Heart right ventricle (tissue), 16 donors: ENCODE data around the gene ITGAE. TPM values are rescaled to one million over a fixed set of nuclear protein-coding genes. Genes with fewer than 3 reads are reported as not detected.

Experiments
- ATAC-seq, 8 donors: fragments of 200-7000 bp; cut with Tn5 transposase; one replicate each; pipeline ENCODE4 v1.9.1; 2020; ENCODE audit warnings: mild to moderate bottlenecking in 8 of 8, moderate library complexity in 8 of 8, moderate number of reproducible peaks in 1 of 8
- DNase-seq, 2 donors: peaks; one replicate each; pipeline ENCODE4 v3.0.0-alpha.2; 2020
- H3K27ac ChIP-seq, 10 donors: fragments of 200-600 bp; sonication (generic) in 2 of 10; one replicate each; pipeline versions ENCODE4 v1.5.0 to v1.8.0; 2020 to 2022; ENCODE audit warnings: mild to moderate bottlenecking in 3 of 10
- H3K27me3 ChIP-seq, 7 donors: fragments of 200-600 bp; one replicate each; pipeline ENCODE4 v1.8.0; 2021 to 2022; ENCODE audit warnings: mild to moderate bottlenecking in 2 of 7
- H3K36me3 ChIP-seq, 9 donors: fragments of 200-600 bp; sonication (generic) in 1 of 9; one replicate each; pipeline versions ENCODE4 v1.5.0 to v1.8.0; 2020 to 2022; ENCODE audit warnings: mild to moderate bottlenecking in 2 of 9
- H3K4me1 ChIP-seq, 9 donors: fragments of 200-600 bp; sonication (generic) in 1 of 9; one replicate each; pipeline versions ENCODE4 v1.5.0 to v1.8.0; 2020 to 2022; ENCODE audit warnings: mild to moderate bottlenecking in 4 of 9
- H3K4me3 ChIP-seq, 10 donors: fragments of 200-600 bp; sonication (generic) in 2 of 10; one replicate each; pipeline versions ENCODE4 v1.5.0 to v1.8.0; 2020 to 2022; ENCODE audit warnings: mild to moderate bottlenecking in 7 of 10, moderate library complexity in 2 of 10
- H3K9me3 ChIP-seq, 11 donors: fragments of 200-600 bp in 10 of 11; sonication (generic) in 2 of 11; one replicate each; pipeline versions ENCODE4 v1.5.0 to v1.8.0; 2013 to 2022; ENCODE audit warnings: mild to moderate bottlenecking in 2 of 11, control low read depth in 1 of 11, moderate library complexity in 1 of 11
- CTCF ChIP-seq, 9 donors: fragments of 200-600 bp; sonication (generic) in 2 of 9; IDR thresholded peaks; one replicate each; pipeline versions ENCODE4 v1.5.0 to v1.8.0; 2021 to 2022; ENCODE audit warnings: antibody characterized with exemption in 9 of 9, mild to moderate bottlenecking in 5 of 9, moderate library complexity in 1 of 9
- WGBS, 2 donors: extraction: QIAGEN DNeasy Blood & Tissue Kit; methylation state at CpG; one replicate each; pipeline ENCODE4 v1.1.7; 2013; ENCODE audit warnings: inconsistent platforms in 1 of 2; 5-methylcytosine and 5-hydroxymethylcytosine counted together
- intact Hi-C, 10 donors: fragments of 100-400 bp; cut with DNase I; formaldehyde crosslinking; loops; one replicate each; pipeline versions ENCODE4 v1.11.1 to v1.14.2; 2022
- polyA plus RNA-seq, 2 donors: library from polyadenylated mRNA; stranded (reverse); fragments of 200-250 nt; gene quantifications; one replicate each; pipeline ENCODE4 v1.2.3, GENCODE V29; 2013
- total RNA-seq, 10 donors: library from RNA; stranded (reverse); fragmentation: NEBNext Ultra II Directional in 3 of 10; extraction: Animal tissue kit (Norgen Biotek cat#: 25700) in 3 of 10; gene quantifications; one replicate each; pipeline versions ENCODE4 v1.2.1 to v1.2.4, GENCODE V29; 2021 to 2023
- donor health status: Arrhythmogenic right ventricular cardiomyopathy.
- donor health status: ischemic (EF 13 %, LVEDD 7.1; RV severe dilation, severe dysfunction).
- donor health status: healthy with polysubstance abuse.
- donor health status: DM: no; HTN: yes; CAD: no.
- donor health status: DM: no; HTN: no; CAD: no.
- donor health status: ischemic (EF 25% LVEDD 6.9; RV normal size, moderate dysfunction).
- donor health status: ischemic (EF 25% LVEDD 5.7; RV mildly dilated, moderate dysfunction).
- donor health status: healthy.
- donor health status: DM: yes; HTN: yes; CAD: no.
- donor health status: Ischemic cardiomyopathy.
- donor health status: ischemic (EF 35%, LVEDD 5.7; RV mildly dilated, moderate dysfunction).
- donor health status: nonischemic (EF 11% LVEDD 7.7; RV severe dilation, severe dysfunction).
- donor health status: DM: yes; HTN: yes; CAD: no.
- donor health status: PGD.
- donor health status: ischemic (EF 29% LVEDD 5.4; RV normal size, mild dysfunction).
- donor health status: nonischemic (EF 23%, LVEDD 6.1; RV moderate dilation, normal function).

Gene ITGAE
- total and polyA plus RNA-seq, 12 donors = 14.0 to 35.4 (median 16.8) TPM

- H3K27me3 ChIP-seq = peaks cover 0 to 25% (median 18%) of the 10 kb centered on the region in 7 donors
- H3K27ac ChIP-seq = no peak overlapping the region
- TF ChIP-seq CTCF (IDR thresholded peaks at IDR 0.05) = no peak
- peaks cover 0 to 11% (median 0%) of the 10 kb centered on the region in 9 donors for H3K4me1 ChIP-seq
- H3K36me3 ChIP-seq = peaks cover 0 to 8% (median 0%) of the 10 kb centered on the region in 9 donors
- H3K4me3 ChIP-seq = no peak overlapping the region
- no peaks in the 10 kb centered on the region for H3K9me3 ChIP-seq
- intact Hi-C loops = loop anchor here in 1 of 10 donors (5.0 kb wide), 1 partner anchor 56 kb away; no protein-coding TSS in a partner anchor
- DNase-seq (no peak), ATAC-seq (no peak)
- WGBS, 2 donors = 75% methylated on average over 20 of the region's 20 CpGs
Measured at GRCh38 chr17:3681565-3681964, 119.4 kb downstream of the ITGAE start.

GRCh38 chr17:3681057-3681456 lies 119.9 kb downstream of the ITGAE start:
- DNase-seq (no peak), ATAC-seq (no peak)
- peaks cover 0 to 25% (median 18%) of the 10 kb centered on the region in 7 donors for H3K27me3 ChIP-seq
- peaks cover 0 to 11% (median 0%) of the 10 kb centered on the region in 9 donors for H3K4me1 ChIP-seq
- intact Hi-C loops = loop anchor here in 1 of 10 donors (5.0 kb wide), 1 partner anchor 56 kb away; no protein-coding TSS in a partner anchor
- H3K36me3 ChIP-seq = peaks cover 0 to 8% (median 0%) of the 10 kb centered on the region in 9 donors
- no peak overlapping the region for H3K4me3 ChIP-seq
- 83 to 85% methylated on average over 12 of the region's 12 CpGs for WGBS, 2 donors
- H3K9me3 ChIP-seq = no peaks in the 10 kb centered on the region
- no peak for TF ChIP-seq CTCF (IDR thresholded peaks at IDR 0.05)
- no peak overlapping the region for H3K27ac ChIP-seq

GRCh38 chr17:3679531-3680126 lies 121.4 kb downstream of the ITGAE start:
- intact Hi-C loops = loop anchor here in 1 of 10 donors (5.0 kb wide), 1 partner anchor 58 kb away; no protein-coding TSS in a partner anchor
- 57 to 59% methylated on average over 20 of the region's 20 CpGs for WGBS, 2 donors
- peak in 2 of 8 donors; percentile 22 to 27 for ATAC-seq
- Histone ChIP-seq H3K27me3 (peaks cover 0 to 18% (median 14%) of the 10 kb centered on the region in 7 donors), H3K4me3 (no peak overlapping the region), H3K36me3 (peaks cover 0 to 8% (median 0%) of the 10 kb centered on the region in 9 donors), H3K9me3 (no peaks in the 10 kb centered on the region), H3K4me1 (peaks cover 0 to 11% (median 0%) of the 10 kb centered on the region in 9 donors), H3K27ac (no peak overlapping the region)
- no peak for DNase-seq
- no peak for TF ChIP-seq CTCF (IDR thresholded peaks at IDR 0.05)

- no peak for ATAC-seq
- H3K27ac ChIP-seq = no peak overlapping the region
- peaks cover 0 to 8% (median 0%) of the 10 kb centered on the region in 9 donors for H3K36me3 ChIP-seq
- no peak for DNase-seq
- WGBS, 2 donors = 85% methylated on average over 27 of the region's 27 CpGs
- intact Hi-C loops = no loop called here
- H3K4me1 ChIP-seq = peaks cover 0 to 11% (median 0%) of the 10 kb centered on the region in 9 donors
- no peak for TF ChIP-seq CTCF (IDR thresholded peaks at IDR 0.05)
- H3K9me3 ChIP-seq = no peaks in the 10 kb centered on the region
- H3K4me3 ChIP-seq = no peak overlapping the region
- H3K27me3 ChIP-seq = peaks cover 0 to 14% (median 10%) of the 10 kb centered on the region in 7 donors
Measured at GRCh38 chr17:3678821-3679530, 122.0 kb downstream of the ITGAE start.
